Measurements from ENCODE around the gene GALK2.
"Not testable (repeated sequence)": the region's sequence is repeated elsewhere in the genome, so short reads cannot be mapped to it uniquely, and the experiment has no call there.

Gene GALK2

DNA sequence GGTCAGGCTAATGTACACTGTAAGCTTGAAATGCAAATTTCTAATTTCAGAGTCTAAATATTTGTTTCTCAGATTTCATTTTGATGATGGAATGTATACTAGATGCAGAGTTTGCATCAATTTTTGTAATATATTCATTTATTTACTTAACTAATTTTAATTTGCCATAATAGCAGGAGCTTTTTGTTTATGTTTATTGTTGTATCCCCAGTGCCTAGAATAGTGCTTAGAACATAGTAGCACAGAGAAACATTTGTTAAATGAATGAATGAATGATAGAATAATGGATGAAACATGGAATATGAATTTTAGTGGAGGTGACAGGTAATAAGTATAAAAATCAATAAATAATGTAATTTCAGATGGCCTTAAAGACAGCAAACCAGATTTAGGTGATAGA, 5.2 kb upstream of the GALK2 start:
- DNase-seq (ENCODE audit: low spot score): no peak

DNA sequence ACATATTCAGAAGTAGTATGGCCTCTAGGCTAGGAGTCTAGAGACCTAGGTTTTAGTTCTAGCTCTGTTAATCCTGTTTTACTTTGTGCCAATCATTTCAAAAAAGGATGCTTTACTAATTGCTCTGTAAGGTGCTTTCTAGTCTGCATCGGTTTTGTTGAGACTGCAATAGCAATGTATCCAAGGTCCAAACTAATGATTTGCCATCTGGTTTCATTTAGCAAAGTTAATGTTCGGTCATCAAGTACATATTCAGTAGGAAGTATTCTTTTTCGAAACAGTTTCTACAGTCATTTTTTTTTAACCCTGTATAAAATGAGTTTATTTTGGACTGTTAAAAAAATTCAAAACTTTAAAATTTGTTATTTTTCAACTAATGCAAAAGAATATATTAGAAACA, 2.0 kb upstream of the GALK2 start:
- DNase-seq (ENCODE audit: low spot score): no peak

DNA sequence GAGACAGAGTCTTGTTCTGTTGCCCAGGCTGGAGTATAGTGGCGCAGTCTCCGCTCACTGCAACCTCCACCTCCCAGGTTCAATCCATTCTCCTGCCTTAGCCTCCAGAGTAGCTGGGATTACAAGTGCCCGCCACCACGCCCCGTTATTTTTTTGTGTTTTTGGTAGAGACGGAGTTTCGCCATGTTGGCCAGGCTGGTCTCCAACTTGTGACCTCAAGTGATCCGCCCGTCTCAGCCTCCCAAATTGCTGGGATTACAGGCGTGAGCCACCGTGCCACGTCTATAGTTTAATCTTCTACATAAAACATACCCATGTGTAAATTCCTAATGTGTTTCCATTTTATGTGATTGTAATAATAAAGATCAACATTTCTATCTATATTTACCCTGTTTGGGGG, 1.7 kb downstream of the GALK2 start:
- no peak for DNase-seq (ENCODE audit: low spot score)

DNA sequence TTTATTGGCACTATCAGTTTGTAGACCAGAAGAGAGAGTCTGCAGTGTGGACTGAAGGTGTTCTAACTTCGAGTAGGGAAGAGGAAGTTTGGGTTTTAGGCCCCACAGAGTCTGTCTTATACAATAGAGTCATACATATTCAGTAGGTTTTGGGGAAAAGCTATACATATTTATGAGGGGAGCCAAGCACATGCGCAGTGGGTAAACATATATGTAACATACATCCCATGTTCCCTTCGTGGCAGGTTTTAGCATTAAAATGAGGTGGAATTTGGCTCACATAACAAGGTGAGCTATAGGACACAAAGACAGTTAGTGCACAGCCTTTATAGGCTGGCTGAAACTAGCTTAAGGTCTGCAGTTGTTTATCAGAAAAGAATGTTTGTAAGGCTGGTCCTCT, 4.9 kb downstream of the GALK2 start:
- DNase-seq (ENCODE audit: low spot score): no peak

DNA sequence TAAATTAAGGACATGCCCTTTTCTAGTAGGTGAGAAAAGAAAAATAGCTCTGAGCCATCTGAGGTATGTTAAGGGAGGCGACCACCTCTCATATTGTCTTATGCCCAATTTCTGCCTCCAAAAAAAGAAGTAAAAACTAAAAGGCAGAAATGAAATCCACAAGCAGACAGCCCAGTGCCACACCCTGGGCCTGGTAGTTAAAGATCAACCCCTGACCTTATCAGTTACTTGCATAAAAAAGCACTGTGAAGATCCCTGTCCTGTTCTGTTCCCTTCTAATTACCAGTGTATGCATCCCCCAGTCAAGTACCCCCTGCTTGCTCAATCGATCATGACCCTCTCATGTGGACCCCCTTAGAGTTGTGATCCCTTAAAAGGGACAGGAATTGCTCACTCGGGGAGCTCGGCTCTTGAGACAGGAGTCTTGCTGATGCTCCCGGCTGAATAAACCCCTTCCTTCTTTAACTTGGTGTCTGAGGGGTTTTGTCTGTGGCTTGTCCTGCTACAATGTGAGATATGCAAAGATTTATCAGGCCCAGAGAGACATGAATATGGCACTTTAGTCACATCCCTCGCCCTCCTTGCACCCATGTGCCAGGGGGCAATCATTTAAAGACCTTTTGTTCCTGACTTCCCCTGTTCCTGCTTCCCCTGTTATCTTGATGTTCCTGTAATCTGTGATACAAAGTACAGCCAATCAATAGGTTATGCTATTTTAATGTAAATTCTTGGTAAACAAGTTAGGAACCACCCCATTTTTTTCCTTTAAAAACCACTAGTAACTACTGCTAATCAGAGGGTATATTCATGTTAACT, 5.7 kb downstream of the GALK2 start:
- not testable (repeated sequence) for DNase-seq (ENCODE audit: low spot score)

DNA sequence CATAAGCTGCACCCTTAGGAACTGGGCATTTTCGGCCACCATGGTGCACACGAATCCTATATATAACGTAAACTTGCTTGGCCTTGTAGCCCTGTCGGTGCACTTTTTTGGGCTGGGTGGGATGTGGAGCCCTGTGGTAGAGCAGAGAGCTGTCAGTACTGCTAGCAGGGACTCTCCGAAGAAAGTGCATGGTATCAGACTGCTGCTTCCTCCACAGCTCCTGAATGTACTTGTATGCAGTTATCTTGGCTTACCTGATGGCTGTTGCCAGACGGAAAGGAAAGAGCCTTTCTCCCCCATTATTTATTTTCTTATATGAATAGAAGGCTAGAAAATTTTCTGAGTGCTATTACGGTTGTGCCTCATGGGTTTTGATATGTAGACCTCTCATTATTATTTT, 8.4 kb downstream of the GALK2 start:
- DNase-seq (ENCODE audit: low spot score): no peak

DNA sequence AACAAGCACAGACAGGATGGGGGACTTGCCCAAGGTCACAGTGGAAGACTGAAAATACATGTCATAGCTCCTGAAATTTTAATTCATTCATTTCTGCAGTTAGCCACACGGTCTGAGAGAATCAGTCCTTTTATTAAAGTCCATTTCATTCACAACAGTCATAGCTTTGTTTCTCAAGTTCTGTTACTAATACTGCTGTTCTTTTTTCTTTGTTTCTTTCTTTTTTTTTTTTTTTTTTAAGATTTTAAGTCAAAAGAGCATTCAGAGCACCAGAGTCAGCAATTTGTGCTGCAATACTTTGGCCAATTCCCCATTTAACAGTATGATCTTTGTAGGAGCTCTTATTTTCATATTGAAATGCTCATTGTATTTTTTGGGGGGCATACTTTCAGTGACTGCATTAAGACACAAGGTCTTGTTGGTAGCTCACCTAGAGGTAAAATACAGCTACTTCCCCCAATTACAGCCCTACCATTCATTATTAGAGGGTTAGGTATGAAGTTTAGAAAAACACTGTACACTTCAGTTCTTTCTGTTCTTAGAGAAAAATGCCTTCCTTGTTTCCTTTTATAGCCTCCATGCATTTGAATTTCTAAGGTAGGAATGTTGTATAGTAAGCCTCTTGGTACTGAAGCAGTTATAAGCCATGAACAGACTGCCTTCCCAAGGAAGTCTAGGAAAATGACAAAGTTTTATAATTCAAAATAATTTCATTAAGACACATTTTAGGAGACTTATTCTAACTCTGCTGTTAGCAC, 9.6 kb downstream of the GALK2 start:
- DNase-seq (ENCODE audit: low spot score): no peak

DNA sequence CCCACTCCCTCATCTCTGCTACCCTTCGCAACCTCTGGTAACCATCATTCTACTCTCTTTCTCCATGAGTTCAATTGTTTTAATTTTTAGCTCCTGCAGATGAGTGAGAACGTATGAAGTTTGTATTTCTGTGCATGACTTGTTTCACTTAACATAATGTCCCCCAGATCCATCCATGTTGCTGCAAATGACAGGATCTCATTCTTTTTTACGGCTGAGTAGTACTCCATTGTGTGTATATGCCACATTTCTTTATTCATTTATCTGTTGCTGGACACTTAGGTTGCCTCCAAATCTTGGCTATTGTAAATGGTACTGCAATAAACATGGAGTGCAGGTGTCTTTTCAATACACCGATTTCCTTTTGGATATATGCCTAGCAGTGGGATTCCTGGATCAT, 12.1 kb downstream of the GALK2 start:
- DNase-seq (ENCODE audit: low spot score): no peak

DNA sequence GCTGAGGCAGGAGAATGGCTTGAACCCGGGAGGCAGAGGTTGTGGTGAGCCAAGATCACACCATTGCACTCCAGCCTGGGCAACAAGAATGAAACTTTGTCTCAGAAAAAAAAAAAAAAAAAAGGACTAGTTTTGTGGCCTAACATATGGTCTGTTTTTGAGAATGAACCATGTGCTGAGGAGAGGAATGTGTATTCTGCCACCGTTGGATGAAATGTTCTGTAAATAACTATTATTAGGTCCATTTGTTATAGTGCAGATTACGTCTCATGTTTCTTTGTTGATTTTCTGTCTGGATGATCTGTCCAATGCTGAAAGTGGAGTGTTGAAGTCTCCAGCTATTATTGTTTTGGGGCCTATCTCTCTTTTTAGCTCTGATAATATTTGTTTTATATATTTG, 13.7 kb downstream of the GALK2 start:
- DNase-seq (ENCODE audit: low spot score): not testable (repeated sequence)

DNA sequence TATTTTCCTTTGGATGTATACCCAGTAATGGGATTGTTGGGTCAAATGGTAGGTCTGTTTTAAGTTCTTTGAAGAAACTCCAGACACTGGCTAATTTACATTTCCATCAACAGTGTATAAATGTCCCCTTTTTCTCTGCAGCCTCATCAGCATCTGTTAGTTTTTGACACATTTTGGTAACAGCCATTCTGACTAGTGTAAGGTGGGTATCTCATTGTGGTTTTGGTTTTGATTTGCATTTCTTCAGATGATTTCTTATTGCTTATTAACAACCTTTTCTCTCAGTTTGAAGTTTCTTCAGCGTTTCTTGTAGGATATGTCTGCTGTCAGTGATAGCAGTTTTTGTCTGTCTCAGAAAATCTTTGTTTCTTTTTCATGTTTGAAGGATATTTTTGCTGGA, 15.4 kb downstream of the GALK2 start:
- DNase-seq (ENCODE audit: low spot score): no peak

DNA sequence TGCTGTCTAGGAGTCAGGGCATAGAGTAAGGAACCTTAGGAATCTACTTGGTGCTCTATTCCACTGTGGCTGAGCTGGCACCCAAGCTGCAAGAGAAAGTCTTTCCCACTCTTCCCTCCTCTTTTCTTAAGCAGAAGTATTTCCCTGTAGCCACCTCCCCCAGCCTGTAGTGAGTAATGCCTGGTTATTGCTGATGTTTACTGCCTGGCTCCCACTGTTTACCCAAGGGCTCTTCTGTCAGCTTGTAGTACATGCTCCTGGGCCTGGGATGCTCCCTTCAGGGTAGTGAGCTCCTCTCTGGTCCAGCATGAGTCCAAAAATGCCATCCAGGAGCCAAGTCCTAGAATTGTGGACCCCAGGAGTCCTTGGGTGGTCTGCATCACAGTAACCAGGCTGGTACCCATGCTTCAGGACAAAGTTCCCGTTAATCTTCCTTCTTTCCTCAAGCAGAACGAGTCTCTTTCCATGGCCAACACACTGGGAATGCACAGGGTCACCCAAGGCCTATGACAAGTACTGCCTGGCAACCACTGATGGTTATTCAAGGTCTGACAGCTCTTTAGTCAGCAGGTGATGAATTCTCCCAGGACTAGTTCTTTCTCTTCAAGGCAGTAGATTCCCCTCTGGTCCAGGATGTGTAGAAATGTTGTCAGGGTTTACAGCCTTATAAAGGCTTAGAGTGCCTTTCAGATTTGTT, 17.6 kb downstream of the GALK2 start:
- DNase-seq (ENCODE audit: low spot score): no peak

DNA sequence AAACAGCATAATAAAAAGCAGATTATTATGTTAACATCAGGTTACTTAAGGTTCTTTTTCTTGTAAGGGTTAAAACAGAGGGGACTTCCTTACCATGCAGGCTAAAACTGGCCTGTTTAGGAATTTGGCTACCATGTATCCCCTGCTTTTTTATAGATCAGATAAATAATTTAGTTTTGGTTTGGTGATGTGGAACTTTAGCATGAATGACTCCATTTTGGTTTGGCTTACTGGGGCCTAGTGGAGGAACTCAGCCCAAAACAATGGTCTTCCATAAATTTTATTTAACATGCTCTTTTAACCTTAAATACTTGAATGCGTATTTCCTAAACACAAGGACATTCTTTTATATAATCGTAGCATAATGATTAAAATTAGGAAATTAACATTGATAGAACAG, 18.9 kb downstream of the GALK2 start:
- DNase-seq (ENCODE audit: low spot score): no peak

DNA sequence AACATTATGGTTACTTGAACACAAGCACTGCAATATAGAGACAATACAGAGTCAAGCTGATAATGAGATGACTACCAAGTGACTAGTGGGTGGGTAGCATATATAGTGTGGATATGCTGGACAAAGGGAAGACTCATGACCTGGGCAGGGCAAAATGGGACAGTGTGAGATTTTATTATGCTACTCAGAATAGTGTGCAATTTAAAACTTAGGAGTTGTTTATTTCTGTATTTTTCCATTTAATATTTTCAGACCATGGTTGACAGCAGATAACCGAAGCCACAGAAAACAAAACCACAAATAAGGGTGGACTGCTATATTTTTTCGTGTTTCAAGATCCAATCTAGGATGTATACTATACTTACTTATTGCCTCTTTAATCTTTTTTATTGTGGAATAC, 19.6 kb downstream of the GALK2 start:
- DNase-seq (ENCODE audit: low spot score): no peak

DNA sequence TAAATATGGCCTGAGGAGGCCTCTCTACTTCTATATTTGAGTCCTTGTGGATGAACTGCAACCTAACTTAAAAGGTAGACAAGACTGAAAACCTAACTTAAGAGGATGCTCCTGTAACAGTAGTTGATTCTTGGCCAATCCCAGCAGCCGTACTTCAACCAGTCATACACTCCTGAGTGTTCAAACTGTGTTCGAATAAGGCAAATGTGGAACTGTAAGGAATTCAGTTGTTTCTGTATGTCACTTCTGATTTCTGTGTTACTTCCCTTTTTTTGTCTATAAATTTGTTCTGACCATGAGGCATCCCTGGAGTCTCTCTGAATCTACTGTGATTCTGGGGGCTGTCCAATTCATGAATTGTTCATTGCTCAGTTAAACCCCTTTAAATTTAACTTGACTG, 20.5 kb downstream of the GALK2 start:
- no peak for DNase-seq (ENCODE audit: low spot score)

DNA sequence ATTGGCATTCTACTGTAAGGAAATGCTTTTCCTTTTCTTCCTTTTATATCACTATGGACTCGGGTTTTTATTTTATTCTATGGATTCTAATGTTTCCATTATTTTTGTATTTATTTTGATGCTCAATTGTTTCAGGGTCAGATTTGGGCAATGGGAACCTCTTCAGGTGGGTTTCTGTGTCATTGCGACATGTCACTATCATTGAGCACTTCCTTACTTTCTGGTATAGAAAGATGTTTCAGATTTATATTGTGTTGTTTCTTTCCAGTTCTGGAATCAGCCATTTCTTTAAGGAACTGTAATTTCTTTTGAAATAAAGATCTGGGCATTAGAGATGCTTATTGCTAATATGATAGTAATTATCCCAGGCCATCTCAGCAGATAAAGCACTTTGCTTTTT, 21.8 kb downstream of the GALK2 start:
- DNase-seq (ENCODE audit: low spot score): no peak

DNA sequence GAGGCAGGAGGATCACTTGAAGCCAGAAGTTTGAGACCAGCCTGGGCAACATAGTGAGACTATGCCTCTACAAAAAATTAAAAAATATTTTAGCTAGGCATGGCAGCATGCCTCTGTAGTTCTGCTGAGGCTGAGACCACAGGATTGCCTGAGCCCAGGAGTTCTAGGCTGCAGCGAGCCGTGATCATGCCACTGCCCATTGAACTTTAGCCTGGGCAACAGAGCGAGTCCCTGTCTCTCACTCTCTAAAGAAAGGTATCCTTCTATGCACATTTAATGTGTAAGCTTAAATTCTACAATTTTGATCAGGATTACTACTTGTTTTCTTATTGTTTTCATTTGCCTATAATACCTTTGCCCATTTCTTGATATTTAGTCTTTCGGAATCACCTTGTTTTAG, 26.8 kb downstream of the GALK2 start:
- no peak for DNase-seq (ENCODE audit: low spot score)

DNA sequence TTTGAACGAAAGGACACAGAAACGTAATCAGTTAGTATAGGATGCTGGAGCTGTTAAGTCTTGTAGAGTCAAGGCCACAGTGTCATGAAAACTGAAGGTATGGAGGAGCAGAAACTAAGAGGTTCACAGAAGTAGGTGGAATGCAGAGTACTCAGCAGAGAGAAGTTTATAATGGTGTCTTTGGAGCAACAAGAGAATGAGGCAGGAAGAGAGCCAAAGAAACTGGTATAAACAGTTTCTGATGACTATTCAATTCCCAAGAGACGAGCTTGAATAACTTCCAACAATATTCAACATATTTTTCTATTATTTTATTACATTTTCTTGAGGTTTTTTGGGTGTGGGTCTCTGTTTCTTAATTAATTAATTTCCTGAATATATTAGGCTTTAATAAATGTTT, 29.6 kb downstream of the GALK2 start:
- DNase-seq (ENCODE audit: low spot score): no peak

DNA sequence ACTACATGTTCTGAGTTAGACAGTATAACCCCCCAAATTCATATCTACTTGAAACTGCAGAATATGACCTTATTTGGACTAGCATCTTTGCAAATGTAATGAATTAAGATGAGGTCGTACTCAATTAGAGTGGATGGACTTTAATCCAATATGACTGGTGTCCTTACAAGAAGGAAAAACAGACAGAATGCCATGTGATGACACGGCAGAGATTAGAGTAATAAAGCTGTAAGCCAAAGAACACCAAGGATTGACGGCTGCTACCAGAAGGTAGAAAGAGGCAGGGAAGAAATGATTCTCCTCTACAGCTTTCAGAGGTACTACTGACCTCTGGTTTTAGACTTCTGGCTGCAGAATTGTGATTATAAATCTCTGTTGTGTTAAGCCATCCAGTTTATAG, 30.3 kb downstream of the GALK2 start:
- DNase-seq (ENCODE audit: low spot score): no peak

DNA sequence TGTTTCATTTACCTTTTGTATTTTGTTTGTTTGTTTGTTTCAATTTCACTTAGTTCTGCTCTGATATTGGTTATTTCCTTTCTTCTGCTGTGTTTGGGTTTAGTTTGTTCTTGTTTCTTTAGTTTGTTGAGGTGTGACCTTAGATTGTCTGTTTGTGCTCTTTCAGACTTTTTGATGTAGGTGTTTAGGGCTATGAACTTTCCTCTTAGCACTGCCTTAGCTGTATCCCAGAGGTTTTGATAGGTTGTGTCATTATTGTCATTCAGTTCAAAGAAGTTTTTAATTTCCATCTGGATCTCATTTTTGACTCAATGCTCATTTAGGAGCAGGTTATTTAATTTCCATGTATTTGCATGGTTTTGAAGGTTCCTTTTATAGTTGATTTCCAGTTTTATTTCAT, 38.1 kb downstream of the GALK2 start:
- not testable (repeated sequence) for DNase-seq (ENCODE audit: low spot score)

DNA sequence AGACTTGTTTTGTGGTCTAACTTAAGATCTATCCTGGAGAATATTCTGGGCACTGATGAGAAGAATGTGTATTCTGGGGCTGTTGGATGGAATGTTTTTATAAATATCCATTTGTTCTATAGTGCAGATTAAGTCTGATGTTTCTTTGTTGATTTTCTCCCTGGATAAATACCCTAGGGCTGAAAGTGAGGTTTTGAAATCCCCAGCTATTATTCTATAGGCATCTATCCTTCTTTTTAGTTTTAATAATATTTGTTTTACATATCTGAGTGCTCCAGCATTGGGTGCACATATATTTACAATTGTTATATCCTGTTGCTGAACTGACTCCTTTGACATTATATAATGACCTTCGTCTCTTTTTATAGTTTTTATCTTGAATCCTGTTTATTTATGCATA, 42.9 kb downstream of the GALK2 start:
- no peak for DNase-seq (ENCODE audit: low spot score)

DNA sequence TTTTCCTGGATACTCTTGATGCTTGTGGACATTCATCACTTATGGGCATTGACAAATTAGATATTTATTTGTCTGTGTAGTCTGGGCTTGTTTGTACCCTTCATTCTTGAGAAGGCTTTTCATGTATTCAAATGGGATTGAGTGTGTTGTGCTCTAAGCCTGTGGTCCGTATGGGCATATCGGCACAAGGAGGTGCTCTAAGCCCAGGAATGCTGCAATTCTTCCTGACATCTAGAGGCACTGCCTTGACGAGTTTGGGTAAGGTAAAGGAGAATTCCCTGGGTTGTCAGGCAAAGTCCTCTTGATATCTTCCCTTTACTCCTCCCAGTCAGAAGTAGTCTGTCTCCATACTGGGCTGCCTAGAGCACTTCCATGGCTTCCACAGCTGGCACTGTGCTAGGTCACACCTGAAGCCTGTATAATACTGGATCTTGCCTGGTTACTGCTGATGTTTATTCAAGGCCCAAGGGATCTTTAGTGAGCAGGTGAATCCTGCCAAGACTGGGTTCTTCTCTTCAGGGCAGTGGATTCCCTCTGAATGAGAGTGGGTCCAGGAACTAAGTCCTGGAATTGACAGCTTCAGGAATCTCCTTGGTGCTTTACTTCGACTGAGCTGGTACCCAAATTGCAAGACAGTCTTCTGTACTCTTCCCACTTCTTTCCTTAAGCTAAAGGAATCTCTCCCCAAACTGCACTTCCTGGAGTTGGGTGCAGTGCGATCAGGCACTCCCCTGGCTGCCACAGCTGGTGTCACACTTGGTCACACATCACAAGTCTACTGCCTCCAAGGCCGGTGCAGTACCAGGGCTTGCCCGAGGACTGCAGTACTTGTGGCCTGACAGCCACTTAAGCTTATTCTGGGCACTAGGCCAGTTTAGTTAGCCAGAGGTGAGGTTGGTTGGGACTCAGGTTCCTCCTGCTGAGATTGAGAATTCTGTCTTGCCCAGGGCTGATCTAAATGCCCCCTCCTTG, 46.0 kb downstream of the GALK2 start:
- DNase-seq (ENCODE audit: low spot score): no peak
